Right renal cortex interstitium (tissue), 3 donors: Measurements from ENCODE around the gene MAP3K21. TPM values are rescaled to one million over a fixed set of nuclear protein-coding genes. Genes with fewer than 3 reads are reported as not detected.

Experiments
- DNase-seq, 3 donors: peaks; one replicate each; pipeline ENCODE4 v3.0.0-alpha.2; 2013; ENCODE audit warnings: low read depth in 3 of 3, low spot score in 2 of 3
- polyA plus RNA-seq, 3 donors: library from polyadenylated mRNA; unstranded; fragments of 120-200 nt; gene quantifications; one replicate each; pipeline ENCODE4 v1.2.1, GENCODE V29; 2013; ENCODE audit not compliant: insufficient read length in 3 of 3

MAP3K21 gene
- 10 to 100 TPM; 26.7 to 29.2 (median 28.3) TPM for polyA plus RNA-seq

DNA sequence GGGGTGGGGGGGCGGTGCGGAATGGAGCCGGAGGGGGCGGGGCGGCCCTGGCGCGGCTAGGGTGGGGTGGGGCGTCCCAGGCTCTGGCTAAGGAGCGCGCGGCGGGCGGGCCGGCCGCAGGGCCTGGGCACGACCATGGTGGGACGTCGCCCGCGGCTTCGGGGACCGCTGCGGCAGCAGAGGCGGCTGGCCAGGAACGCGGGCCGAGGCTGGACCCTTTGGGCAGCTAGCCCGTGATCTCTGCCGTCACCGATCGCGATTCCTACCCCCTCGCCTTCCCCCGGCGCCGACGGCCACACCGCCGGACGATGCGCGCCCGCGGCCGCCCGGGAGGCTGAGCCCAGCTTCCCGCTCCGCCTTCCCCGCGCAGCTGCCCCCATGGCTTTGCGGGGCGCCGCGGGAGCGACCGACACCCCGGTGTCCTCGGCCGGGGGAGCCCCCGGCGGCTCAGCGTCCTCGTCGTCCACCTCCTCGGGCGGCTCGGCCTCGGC is at the start of gene MAP3K21:
Gene MAP3K21 (plus strand): TSS at position 74 of the 491 bp plus-strand sequence. CDS start 305 bp downstream, at position 379.
- no peak for DNase-seq

- DNase-seq, result no peak
These were observed 48.9 kb upstream of the MAP3K21 start for GRCh38 chr1:233278631-233279030.

- no peak for DNase-seq
These were observed 47.6 kb upstream of the MAP3K21 start for GRCh38 chr1:233279971-233280370.

DNA sequence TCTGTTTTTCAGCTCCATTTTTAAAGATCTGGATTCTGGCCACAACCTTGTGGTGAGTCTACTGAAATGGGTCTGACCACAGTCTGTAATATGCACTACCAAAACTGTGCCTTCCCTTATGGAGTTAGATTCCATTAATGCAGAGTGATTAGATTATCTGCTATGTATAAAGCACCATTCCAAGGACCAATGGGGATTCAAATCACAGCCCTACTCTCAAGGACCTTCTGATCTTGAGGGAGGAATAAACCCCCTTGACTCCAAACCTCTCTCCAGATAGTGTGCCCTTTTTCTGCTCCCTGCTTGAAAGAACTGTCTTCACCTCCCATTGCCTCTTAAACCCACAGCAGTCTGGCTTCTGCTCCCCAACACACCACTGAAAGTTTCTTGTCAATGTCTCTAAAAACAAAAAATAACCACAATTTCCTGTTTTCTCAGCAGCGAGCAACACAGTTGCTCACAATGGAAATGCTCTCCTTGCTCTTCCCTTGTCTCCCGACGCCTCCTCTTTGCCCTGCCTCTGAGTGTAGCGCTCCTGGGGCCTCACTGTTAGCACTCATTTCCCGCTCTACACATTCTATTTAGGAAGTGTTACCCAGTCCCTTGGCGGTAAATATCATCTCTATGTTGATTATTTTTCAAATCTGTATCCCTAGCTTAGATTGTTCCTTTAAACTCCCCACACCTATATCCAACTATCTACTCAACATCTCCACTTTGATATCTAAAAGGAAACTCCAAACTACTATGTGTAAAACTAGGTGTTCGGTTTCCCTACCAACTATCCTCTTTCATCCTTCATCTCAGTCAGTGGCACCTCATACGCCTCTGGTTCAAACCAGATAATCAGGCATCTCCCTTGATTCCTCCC is 45.6 kb upstream of the MAP3K21 start:
- DNase-seq, result no peak

DNA sequence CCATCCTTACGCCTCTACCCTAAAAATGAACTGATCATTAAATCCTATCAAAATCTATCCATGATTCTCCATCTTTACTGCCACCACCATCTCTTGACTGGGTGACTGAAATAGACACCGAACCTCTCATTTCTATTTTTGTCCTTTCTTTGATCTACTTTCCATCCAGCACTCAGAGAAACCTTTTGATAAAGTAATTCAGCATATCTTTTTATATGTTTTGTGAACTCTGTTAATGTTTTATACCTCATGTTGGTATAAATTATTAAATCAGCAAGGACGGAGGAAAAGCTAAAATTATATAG is 45.0 kb upstream of the MAP3K21 start:
- DNase-seq, result no peak

DNA sequence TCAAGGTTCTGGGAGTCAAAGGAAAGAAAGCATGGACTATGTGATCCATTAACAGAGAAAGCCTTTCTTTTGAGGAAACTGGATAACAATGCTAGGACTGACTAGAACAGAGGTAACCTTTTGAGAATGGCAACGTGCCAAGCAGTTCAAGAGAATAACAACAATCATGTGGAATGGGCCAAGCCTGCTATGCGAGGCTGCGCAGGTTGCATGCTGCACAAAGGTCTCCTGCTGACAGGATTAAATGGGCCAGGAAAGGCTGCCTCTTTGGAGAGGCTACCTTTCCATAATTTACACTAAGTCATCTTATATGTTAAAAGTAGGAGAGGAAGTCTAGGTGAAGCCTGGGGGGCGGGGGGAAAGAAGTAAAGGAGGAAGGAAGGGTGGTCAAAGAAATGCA is 37.8 kb upstream of the MAP3K21 start:
- no peak for DNase-seq

- DNase-seq, result no peak
These were observed 37.0 kb upstream of the MAP3K21 start for GRCh38 chr1:233290396-233291034.

GRCh38 chr1:233293556-233294446 is 33.7 kb upstream of the MAP3K21 start:
- DNase-seq, result no peak

DNA sequence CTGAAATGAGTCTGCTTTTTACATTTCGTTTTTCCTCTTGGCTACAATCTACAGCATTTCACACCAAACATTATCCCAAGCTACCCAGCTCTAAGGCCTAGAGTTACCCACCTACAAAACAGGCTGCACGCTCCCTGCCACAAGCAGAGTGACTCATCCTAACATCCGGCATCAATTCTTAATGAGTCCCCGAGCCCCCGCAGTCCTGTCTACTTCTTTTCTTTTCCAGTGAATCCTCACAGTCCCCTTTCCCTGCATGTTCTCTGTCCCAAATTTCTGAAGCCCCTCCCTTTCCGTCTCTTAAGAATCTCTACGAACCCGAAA is 32.6 kb upstream of the MAP3K21 start:
- peak in 1 of 3 donors; percentile 21 for DNase-seq

GRCh38 chr1:233295237-233295974 is 32.1 kb upstream of the MAP3K21 start, which contains the start of gene PCNX2:
TSS of gene PCNX2 (minus strand) at chr1:233295725. CDS start at chr1:233295478, 247 bp downstream.
- DNase-seq, result peak in 1 of 3 donors; percentile 38

- no peak for DNase-seq
These were observed 31.6 kb upstream of the MAP3K21 start for GRCh38 chr1:233295975-233296322.

- no peak for DNase-seq
These were observed 28.1 kb upstream of the MAP3K21 start for GRCh38 chr1:233299450-233299849.

DNA sequence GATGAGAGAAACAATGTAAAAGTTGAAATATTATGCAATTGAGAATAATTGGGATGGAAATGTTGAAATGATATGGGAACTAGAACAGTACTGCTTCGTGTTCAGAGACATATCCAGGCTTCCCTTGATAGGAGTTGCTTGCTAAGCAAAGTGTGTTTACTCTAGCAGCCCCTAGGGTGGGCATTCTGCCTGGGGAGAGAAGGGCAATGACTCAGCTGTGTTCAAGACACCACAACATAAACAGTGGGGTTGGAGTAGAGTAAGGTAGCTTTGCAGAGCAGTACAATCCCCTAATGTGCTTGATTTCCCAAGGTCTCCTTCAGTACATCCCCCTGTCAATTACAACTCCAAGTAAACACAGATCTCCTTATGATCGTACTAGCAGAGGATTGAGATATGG is 27.2 kb upstream of the MAP3K21 start:
- no peak for DNase-seq

DNA sequence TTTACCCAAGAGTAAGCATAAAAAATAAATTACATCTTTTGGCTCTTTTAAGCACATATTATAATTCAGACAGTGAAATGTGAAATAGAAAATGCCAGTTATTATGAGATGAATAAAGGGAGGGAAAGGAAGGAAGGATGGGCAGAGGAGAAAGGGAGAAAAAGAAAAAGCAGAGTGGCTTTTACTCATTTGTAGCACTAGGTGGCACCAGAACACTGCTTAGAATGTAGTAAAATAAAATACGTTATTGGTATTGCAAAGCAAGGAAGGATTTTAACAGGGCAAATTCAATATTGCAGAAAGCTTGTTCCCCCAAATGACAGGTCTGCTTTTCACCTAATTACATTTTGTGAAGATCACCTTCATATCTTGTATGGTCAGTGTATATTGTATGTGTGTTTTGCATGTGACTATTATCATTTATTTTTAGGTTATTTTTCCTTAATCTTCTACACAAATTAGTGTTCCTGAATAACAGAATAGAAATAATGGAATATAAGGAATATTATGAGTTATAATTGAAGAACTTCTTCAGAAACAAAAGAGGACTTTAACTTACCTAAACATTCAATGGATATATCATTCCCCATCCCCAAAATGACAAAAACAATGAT is 22.9 kb upstream of the MAP3K21 start:
- DNase-seq, result no peak

DNA sequence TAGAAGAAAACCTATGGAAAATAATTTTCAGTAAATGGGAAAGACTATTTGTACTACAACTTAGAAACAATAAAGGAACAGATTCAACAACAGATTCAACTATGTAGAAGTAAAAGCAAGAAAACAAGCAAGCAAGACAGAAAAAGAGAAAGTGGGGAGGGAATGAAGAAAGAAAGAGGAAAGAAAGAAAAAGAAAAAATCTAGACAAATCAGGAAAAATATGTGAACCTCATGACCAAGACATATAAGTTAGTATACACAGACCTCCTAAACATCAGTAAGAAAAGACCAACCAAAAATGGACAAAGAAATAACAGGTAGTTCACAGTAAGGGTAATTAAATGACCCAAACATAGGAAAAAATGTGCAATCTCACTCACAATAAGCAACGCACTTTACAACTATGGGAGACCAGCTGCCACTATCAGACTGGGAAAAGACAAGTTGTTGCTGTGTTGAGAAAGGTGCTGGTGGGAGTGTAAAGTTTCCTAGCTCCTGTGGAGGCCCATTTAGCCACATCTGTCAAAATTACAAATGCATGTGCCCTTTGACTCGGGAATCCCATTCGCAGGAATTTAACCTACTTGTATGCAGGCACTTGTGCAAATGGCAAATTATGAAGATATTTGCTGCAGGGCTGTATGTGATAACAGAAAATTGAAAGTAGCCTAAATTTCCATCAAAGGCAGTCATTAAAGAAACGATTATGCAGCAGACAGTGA is 13.9 kb upstream of the MAP3K21 start:
- DNase-seq, result no peak

DNA sequence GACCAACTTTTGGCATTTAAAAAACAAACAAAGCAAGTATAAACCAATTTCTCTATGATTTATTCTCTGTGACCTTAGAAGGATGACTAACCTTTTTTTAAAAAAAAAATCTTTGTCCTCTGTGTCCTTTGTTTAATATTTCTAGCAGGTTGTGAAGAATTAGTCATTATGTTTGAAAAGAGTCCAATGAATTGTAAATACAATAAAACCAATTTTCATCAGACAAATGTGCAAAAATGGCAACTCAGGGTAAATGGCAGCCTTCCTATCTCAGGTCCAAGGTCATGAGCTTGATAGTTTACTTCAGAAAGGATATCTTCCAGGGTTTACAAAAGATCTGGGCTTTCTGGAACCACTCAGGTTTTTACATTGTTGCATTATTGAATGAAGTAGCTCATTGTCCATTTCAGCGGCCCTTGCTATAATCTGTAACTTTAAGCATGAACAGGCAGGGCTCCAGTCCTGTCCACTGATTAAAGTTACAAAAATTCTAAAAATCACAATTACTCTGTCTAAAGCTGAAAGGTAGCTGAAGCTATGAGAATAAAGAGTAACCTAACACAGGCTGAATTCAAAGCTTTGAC is 11.7 kb upstream of the MAP3K21 start:
- DNase-seq, result no peak

- DNase-seq, result no peak
These were observed 11.1 kb upstream of the MAP3K21 start for GRCh38 chr1:233316473-233316872.

GRCh38 chr1:233319272-233319671 is 8.3 kb upstream of the MAP3K21 start:
- no peak for DNase-seq

GRCh38 chr1:233320023-233320422 is 7.5 kb upstream of the MAP3K21 start:
- DNase-seq, result no peak
